Left ventricle myocardium superior (tissue), 1 donor: ENCODE data around the gene ZNF562. TPM values are rescaled to one million over a fixed set of nuclear protein-coding genes. Genes with fewer than 3 reads are reported as not detected.
"Not testable (repeated sequence)": the region's sequence is repeated elsewhere in the genome, so short reads cannot be mapped to it uniquely, and the experiment has no call there.

Experiments
- ATAC-seq: fragments of 200-7000 bp; cut with Tn5 transposase; one replicate; pipeline ENCODE4 v1.9.1; 2020; ENCODE audit warnings: mild to moderate bottlenecking, moderate library complexity
- DNase-seq: peaks from one replicate; pipeline ENCODE4 v3.0.0-alpha.2; 2020
- intact Hi-C: fragments of 100-400 bp; cut with micrococcal nuclease; formaldehyde crosslinking; loops from one replicate; pipeline ENCODE4 v1.11.0; 2022
- long read RNA-seq: library from polyadenylated mRNA; unstranded; transcript quantifications from one replicate; pipeline ENCODE4 v2.0.0, GENCODE V29; 2021
- total RNA-seq: library from RNA; stranded (reverse); fragmentation: NEBNext Ultra II Directional; extraction: Animal tissue kit (Norgen Biotek cat#: 25700); gene quantifications from one replicate; pipeline ENCODE4 v1.2.1, GENCODE V29; 2021
- donor health status: DM: no; HTN: yes; CAD: no; lungs with severe emphysema.

ZNF562 gene
- total RNA-seq, result 21.2 TPM
- long read RNA-seq, partial matches to known transcripts, result 1 of 8 reads
- long read RNA-seq, other reads (novel, unspliced or antisense), result 6 of 8 reads

DNA sequence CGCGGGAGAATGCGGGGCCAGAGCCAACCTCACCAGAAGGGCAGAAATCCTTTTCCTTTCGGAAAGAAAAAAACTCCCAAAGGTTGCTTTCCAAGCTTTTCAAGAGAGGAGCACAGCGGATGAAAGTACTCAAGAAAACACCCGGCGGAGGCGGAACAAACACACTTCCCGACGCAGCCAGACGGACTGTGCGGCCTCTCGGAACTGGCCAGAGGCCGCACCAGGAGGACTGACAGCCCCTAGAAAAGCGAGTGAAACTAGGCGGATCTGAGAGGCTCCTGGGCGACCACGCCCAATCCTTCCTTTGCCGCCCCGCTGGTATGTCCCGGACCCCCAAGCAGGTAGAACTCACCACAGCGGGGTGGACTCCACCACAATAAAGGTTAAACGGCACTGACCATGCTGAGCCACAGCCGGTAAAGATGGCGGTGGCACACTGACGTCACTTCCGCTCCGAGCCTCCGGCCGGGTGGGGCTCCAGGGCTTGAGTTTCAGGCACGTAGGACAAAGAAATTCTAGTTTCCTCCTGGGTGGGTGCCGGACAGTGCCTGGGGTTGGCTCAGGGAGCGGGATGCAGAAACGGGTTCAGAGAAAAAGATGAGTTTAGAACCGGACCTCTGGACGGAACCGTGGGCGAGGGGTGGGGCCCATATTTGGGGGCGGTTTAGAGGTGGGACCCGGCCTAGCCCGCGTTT is at the start of gene ZNF562:
TSS of gene ZNF562 (minus strand) at position 438 of the 695 bp plus-strand sequence. CDS start 14,356 bp downstream, outside the sequence.
- DNase-seq (peak; percentile 93), ATAC-seq (peak; percentile 98)
- intact Hi-C loops, result no loop called here

DNA sequence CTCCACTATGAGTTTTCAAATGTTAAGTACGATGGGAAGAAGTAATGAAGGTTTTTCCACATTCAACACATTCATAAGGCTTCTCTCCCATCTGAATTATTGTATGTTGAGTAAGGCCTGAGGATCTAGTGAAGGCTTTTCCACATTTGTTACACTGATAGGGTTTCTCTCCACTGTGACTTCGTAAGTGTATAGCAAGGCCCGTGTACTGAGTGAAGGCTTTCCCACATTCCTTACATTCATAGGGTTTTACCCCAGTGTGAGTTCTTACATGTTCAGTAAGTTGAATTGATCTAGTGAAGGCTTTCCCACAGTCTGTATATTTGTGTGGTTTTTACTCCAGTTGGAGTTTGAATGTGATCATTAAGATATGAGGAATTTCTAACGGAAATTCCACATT is 49.3 kb upstream of the ZNF562 start:
- ATAC-seq, result no peak
- intact Hi-C loops, result no loop called here

DNA sequence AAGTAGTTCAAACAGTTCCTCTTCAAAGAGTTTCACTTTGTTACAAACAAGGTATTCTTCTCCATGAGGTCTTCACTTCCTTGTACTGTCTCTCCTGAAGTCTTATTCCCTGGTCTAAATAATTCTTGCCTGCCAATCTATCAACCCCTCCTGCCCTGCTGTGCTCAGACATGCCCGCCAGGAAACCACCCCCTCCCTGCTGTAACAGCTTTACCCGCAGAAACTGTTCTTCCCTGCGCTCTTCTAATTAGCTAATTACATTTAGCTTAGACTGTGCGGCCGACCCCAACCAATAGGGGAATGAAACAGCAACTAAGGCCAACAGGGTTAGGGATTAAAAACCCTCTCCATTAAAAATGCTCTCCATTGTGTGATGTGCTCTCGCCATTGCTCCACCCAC is 47.0 kb upstream of the ZNF562 start:
- intact Hi-C loops, result no loop called here
- no peak for DNase-seq
- ATAC-seq, result no peak

More for the DNA sequence above, 49.3 kb upstream of the ZNF562 start:
- no peak for DNase-seq

DNA sequence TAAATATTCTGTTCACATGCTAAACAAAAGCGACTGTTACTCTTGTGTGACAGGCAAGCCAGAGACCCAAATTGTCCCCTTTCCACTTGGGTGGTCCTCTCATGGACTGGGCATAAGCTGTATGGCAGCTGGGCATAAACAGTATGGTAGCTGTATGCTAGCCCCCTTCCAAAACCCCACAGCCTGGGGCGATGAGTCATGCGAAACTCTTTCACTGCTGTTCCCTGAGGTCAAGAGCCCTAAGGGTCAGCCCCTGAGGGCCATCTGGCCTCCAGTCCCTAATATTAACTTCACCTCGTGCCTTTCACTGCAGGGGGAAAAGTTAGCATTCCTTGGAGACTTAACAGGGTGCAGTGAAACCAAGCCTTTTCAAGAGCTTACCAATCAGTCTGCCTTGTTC is 45.6 kb upstream of the ZNF562 start:
- intact Hi-C loops, result no loop called here
- DNase-seq (no peak), ATAC-seq (no peak)

DNA sequence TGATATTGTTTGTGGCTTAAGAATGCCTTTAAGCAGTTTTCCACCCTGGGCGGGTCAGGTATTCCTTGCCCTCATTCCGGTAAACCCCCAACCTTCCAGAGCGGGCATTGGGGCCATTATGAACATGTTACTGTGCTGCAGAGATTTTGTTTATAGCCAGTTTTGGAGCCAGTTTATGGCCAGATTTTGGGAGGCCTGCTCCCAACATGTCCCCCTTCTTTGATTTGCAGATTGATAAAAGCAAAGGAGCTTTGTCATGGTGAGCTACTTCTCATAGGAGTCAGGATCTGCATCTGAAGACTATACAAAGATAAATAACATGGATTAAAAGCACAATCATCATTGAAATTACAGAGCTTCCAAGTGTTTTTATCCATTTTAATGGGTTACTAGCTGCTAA is 36.9 kb upstream of the ZNF562 start:
- ATAC-seq (no peak), DNase-seq (no peak)
- intact Hi-C loops, result no loop called here

DNA sequence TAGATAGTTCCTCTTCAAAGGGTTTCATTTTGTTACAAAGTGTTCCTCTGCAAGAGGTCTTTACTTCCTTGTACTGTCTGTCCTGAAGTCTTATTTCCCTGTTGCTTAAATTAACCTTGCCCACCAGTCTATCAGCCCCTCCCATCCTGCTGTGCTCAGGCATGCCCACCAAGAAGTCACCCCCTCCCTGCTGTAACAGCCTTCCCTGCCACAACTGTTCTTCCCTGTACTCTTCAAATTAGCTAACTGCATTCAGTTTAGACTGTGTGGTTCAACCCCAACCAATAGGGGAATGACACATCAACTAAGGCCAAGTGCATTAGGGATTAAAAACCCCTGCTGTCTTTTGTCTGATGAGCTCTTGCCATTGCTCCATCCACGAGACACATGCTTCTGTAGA is 34.4 kb upstream of the ZNF562 start:
- peak; percentile 72 for ATAC-seq
- intact Hi-C loops, result no loop called here
- DNase-seq, result no peak

DNA sequence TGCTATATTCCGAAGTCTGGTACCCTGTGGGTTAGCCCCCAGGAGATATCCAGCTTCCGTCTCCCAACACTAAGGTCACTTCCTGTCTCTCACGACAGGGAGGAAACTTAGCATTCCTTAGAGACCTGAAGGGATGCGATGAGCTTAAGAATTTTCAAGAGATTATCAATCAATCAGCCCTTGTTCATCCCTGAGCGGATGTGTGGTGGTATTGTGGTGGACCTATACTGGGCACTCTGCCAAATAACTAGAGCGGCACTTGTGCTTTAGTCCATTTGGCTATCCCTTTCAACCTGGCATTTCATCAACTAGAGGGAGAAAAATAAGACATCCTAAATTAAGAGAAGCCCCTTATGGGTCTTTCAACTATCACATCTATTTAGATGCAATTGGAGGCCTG is 30.9 kb upstream of the ZNF562 start:
- DNase-seq, result no peak
- ATAC-seq, result no peak
- intact Hi-C loops, result no loop called here

DNA sequence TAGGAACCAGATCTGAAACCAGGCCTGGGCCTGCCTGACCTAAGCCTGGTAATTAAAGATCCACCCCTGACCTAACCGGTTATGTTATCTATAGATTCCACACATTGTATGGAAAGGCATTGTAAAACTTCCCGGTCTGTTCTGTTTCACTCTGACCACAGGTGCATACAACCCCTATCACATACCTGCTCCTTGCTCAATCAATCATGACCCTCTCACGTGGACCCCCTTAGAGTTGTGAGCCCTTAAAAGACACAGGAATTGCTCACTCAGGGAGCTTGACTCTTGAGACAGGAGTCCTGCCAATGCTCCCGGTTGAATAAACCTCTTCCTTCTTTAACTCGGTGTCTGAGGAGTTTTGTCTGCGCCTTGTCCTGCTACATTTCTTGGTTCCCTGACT is 27.3 kb upstream of the ZNF562 start:
- DNase-seq, result no peak
- intact Hi-C loops, result no loop called here
- no peak for ATAC-seq

DNA sequence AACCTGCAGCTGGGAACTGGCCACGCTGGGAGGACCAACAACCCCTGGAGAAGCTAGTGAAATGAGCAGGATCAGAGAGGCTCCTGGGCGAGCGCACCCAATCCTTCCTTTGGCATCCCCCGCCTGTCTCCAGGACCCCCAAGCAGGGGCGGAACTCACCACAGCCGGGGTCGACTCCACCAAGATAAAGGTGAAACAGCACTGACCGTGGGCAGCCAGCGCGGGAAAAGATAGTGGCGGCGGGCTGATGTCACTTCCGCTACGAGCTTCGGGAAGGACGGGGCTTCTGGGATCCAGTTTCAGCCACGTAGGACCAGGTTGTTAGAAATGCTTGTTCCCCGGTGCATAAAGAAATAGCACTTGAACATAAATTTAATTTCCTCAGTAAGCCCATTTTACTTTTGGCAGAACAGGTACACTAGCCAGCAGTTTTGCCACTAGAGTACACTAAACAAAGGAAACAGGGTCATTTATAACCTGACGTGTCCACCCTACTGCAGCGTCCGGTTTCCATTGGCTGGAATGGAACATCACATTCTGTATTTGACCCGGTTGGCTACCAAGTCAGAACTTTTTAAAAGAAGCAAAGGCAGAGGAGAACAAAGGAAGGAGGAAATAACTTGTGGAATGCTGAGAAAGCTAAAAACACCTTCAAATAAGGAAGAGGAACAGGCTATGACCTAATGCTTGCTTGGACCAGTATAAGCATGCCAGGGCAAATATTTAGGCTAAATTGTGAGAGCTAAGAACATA is 25.5 kb upstream of the ZNF562 start:
- intact Hi-C loops, result no loop called here
- DNase-seq (no peak), ATAC-seq (no peak)

DNA sequence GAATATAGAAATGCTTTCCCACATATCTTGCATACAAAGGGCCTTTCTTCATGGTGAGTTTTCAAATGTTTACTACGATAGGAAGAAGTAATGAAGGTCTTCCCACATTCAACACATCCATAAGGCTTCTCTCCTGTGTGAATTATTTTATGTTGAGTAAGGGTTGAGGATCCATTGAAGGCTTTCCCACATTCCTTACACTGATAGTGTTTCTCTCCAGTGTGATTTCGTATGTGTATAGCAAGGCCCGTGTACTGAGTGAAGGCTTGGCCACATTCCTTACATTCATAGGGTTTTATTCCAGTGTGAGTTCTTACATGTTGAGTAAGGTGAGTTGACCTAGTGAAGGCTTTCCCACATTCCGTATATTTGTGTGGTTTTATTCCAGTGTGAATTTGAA is 15.4 kb upstream of the ZNF562 start:
- intact Hi-C loops, DNase-seq, ATAC-seq: not testable (repeated sequence)

DNA sequence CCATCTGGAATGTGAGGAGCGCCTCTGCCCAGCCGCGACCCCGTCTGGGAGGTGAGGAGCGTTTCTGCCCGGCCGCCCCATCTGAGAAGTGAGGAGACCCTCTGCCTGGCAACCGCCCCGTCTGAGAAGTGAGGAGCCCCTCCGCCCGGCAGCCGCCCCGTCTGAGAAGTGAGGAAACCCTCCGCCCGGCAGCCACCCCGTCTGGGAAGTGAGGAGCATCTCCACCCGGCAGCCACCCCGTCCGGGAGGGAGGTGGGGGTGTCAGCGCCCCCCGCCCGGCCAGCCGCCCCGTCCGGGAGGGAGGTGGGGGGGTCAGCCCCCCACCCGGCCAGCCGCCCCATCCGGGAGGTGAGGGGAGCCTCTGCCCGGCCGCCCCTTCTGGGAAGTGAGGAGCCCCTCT is 5.1 kb upstream of the ZNF562 start:
- intact Hi-C loops, ATAC-seq, DNase-seq: not testable (repeated sequence)

DNA sequence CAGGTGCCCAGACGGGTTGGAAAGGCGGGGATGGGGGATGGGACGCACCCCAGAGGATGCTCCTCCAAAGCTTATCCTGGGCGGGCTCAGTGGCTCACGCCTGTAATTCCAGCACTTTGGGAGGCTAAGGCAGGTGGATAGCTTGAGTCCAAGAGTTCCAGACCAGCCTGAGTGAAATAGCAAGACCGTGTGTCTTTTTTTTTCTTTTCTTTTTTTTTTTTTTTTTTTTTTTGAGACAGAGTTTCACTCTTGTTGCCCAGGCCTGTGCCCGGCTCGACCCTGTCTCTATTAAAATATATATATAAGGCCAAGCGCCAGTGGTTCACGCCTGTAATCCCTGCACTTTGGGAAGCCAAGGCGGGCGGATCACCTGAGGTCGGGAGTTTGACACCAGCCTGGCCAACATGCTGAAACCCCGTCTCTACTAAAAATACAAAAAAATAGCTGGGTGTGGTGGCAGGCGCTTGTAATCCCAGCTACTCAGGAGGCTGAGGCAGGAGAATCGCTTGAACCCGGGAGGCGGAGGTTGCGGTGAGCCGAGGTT is 530 bp upstream of the ZNF562 start:
- DNase-seq, intact Hi-C loops, ATAC-seq: not testable (repeated sequence)

DNA sequence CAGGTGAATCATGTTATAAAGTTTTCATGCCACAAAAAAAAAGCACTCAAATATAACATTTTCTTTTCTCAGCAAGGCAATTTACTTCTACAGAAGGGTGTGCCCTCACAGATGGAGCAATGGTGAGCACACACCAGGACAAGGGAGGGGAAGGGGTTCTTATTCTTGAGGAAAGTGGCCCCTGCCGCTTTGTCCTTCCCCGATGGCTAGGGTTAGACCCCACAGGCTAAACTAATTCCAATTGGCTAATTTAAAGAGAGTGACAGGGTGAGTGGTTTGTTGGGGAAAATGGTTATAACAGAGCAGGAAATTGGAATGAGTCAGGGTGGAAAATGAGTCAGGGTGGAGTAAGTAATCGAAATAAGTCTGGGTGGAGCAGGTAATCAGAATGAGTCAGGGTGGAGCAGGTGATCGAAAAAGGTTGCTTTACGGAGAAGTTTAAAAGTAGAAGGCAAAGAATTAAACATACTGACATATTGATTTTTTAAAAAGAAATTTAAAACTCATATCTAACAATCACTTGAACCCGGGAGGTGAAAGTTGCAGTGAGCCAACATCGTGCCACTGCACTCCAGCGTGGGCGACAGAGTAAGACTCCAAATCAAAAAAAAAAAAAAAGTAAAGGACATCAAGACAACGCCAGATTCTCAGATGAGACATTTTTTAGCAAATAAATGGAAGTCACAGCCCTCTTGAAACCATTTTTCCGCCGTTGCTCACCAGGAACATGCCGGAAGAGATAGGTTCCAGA is 813 bp downstream of the ZNF562 start:
- intact Hi-C loops, result no loop called here
- ATAC-seq, result no peak

DNA sequence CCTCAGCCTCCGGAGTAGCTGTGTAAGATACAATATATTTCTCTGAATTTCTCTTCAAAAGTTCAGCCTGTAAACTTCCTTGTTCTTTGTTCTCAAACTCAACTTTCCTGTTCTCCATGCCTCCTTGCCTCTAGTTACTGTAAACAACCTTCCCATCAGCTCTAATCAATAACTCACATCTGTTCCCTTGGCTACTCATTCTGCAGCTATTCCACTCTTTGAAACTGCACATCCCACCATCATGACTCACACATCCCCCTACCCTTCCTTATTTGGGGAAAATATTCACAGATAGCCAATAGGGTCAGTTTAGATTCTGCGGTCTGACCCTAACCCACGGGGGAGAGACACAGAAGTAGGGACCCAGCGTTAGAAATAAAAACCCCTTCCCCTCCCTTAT is 2.0 kb downstream of the ZNF562 start:
- intact Hi-C loops, result no loop called here
- no peak for ATAC-seq
- DNase-seq, result no peak

More for the DNA sequence above, 813 bp downstream of the ZNF562 start:
- DNase-seq, result no peak

DNA sequence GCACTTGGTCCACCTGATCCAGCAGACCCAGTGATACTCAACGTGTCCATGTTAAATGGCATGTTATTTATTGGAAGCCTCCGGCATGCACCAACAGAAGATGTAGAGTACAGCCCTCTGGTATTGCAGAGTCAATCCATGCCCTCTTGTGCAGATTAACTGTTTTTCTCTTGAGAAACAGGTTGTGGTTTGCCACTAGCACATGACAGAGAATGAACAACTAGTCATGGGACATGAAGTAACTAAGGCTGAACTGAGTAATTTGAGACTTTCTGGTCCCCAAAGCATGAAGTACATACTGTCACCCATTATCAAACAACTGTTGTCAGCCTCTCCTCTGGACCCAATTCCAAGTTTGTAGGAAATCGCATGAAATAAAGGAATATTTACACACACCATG is 3.2 kb downstream of the ZNF562 start:
- DNase-seq, result no peak

DNA sequence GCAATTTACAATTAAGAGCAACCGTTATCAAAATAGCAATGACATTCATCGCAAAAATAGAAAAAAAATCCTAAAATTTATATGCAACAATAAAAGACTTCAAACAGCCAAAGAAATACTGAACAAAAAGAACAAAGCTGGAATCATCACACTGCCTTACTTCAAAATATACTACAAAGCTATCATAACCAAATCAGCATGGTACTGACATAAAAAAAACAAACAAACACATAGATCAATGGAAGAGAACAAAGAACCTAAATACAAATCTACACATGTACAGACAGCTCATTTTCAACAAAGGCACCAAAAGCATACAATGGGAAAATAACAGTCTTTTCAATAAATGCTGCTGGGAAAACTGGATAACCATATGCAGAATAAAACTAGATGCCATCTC is 6.4 kb downstream of the ZNF562 start:
- DNase-seq, result no peak
- intact Hi-C loops, result no loop called here

More for the DNA sequence above, 3.2 kb downstream of the ZNF562 start:
- no peak for ATAC-seq
- intact Hi-C loops, result no loop called here

DNA sequence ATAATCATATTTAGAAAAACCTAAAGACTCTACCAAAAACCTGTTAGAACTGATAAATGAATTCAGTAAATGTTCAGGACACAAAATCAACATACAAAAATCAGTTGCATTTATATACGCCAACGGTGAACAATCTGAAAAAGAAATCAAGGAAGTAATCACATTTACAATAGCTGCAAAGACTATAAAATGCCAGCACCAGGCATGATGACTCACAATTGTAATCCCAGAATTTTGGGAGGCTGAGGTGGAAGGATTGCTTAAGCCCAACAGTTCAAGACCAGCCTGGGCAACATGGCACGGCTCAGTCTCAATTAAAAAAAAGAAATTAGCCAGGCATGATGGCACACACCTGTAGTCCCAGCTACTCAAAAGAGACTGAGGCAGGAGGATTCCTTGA is 7.0 kb downstream of the ZNF562 start:
- DNase-seq (no peak), ATAC-seq (no peak)
- intact Hi-C loops, result no loop called here

More for the DNA sequence above, 6.4 kb downstream of the ZNF562 start:
- ATAC-seq, result no peak

DNA sequence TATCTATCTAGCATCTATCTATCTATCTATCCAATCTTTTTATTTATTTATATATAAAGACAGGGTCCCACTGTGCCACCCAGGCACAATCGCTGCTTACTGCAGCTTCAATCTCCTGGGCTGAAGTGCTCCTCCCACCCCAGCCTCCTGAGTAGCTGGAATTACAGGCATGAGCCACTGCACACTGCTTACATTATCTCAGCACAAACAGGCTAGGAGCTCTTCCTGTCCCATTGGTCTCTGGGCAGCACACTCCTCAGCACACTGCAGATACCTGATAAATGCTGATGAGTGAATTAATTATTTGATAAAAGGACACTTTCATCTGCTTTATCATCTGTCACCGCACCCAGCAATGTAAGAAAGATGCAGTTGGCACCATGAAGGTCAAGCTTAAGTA is 16.1 kb downstream of the ZNF562 start:
- intact Hi-C loops, result no loop called here
- no peak for ATAC-seq
- DNase-seq, result no peak

DNA sequence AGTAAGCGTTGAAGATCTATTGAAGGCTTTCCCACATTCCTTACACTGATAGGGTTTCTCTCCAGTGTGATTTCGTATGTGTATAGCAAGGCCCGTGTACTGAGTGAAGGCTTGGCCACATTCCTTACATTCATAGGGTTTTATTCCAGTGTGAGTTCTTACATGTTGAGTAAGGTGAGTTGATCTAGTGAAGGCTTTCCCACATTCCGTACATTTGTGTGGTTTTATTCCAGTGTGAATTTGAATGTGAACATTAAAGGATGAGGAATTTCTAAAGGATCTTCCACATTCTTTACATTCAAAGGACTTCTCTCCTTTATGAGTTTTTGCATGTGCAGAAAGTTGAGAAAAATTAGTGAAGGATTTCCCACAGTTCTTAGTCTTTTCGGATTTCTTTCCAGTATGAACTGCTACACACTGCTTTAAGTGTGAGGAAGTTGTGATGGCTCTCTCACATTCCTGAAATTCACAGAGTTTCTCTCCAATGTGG is 21.8 kb downstream of the ZNF562 start:
- intact Hi-C loops, DNase-seq, ATAC-seq: not testable (repeated sequence)
